ENCODE results near the gene KRTAP6-1.

Gene KRTAP6-1

DNA sequence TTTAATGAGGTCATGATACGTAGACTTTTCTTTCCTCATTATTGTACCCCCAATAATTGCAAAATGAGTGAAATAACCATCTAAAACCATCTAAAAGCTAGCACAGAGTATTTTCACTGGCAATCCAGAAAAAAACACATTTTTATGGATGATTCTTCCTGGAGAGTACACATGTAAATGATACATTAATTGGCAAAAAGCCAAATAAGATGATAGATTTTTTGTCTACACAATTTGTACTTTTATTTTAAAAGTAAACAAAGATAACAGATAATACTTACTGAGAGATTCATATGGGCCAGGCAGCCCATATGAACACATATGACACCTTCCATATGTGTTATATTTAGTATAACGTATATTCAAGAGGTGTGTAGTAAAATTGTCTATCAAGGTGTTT, 50.1 kb downstream of the KRTAP6-1 start:
- DNase-seq (ENCODE audit: low read depth, low spot score) = no peak
- in situ Hi-C loops (cut with HindIII; ENCODE audit: low sequenced_read_pairs) = no loop called here
- TF ChIP-seq, protein P1, sequence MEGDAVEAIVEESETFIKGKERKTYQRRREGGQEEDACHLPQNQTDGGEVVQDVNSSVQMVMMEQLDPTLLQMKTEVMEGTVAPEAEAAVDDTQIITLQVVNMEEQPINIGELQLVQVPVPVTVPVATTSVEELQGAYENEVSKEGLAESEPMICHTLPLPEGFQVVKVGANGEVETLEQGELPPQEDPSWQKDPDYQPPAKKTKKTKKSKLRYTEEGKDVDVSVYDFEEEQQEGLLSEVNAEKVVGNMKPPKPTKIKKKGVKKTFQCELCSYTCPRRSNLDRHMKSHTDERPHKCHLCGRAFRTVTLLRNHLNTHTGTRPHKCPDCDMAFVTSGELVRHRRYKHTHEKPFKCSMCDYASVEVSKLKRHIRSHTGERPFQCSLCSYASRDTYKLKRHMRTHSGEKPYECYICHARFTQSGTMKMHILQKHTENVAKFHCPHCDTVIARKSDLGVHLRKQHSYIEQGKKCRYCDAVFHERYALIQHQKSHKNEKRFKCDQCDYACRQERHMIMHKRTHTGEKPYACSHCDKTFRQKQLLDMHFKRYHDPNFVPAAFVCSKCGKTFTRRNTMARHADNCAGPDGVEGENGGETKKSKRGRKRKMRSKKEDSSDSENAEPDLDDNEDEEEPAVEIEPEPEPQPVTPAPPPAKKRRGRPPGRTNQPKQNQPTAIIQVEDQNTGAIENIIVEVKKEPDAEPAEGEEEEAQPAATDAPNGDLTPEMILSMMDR (IDR thresholded peaks at IDR 0.05; ENCODE audit: low read depth, low read length) = no peak
- H3K4me3 ChIP-seq (ENCODE audit: low read depth, low read length) = no peak overlapping the region

Data from astrocyte of the spinal cord (primary cell).